ENCODE results near the gene HOXC11. TPM values are rescaled to one million over a fixed set of nuclear protein-coding genes. Genes with fewer than 3 reads are reported as not detected.
A peak's percentile ranks its signal among the peaks of the same experiment; 100 is the strongest.

HOXC11 gene
- total RNA-seq, 1 experiment from 2014 or later = 2.2 TPM

- H3K4me1 ChIP-seq = peaks cover 27% of the 10 kb centered on the region
- no peaks in the 10 kb centered on the region for H3K36me3 ChIP-seq (ENCODE audit: control insufficient read depth, insufficient read depth, low read length)
- H3K27me3 Mint-ChIP-seq (ENCODE audit: insufficient read depth, unreplicated experiment) = no peaks in the 10 kb centered on the region
- ChIA-PET POLR2A (no interaction called here), CTCF (interaction anchor here (1.1 kb wide), 1 partner anchor 19 kb away, joined by 10 read pairs; the partner anchor contains the start of gene HOXC10)
- no TSS peak for BruUV-seq (replicated peaks)
- no peak overlapping the region for H3K4me3 ChIP-seq (ENCODE audit: low read depth, low read length)
- TF ChIP-seq CTCF (IDR thresholded peaks at IDR 0.05; ENCODE audit: insufficient read depth in 1 of 2, low read depth in 1 of 2, low read length in 1 of 2, severe bottlenecking in 1 of 2, unreplicated experiment in 1 of 2) = no peak
- H3K4me1 Mint-ChIP-seq (ENCODE audit: low read depth, unreplicated experiment) = peaks cover 7% of the 10 kb centered on the region
- no peaks in the 10 kb centered on the region for H3K9me3 ChIP-seq
- H3K36me3 Mint-ChIP-seq (ENCODE audit: insufficient read depth, unreplicated experiment) = no peaks in the 10 kb centered on the region
- no peaks in the 10 kb centered on the region for H3K27me3 ChIP-seq (replicated peaks; ENCODE audit: control insufficient read depth, insufficient read depth, low read length)
- DNase-seq = no peak
- intact Hi-C loops (cut with micrococcal nuclease; ENCODE audit: unreplicated experiment) = no loop called here
- no peaks in the 10 kb centered on the region for H3K9me3 Mint-ChIP-seq (ENCODE audit: unreplicated experiment)
- no peak overlapping the region for H3K27ac Mint-ChIP-seq (ENCODE audit: unreplicated experiment)
- no peak overlapping the region for H3K4me3 Mint-ChIP-seq (ENCODE audit: unreplicated experiment)
Measured at GRCh38 chr12:54003625-54004024, 30.7 kb downstream of the HOXC11 start.

GRCh38 chr12:54004063-54004840, 31.3 kb downstream of the HOXC11 start:
- intact Hi-C loops (cut with micrococcal nuclease; ENCODE audit: unreplicated experiment) = no loop called here
- Histone ChIP-seq H3K4me3 (ENCODE audit: low read depth, low read length) (no peak overlapping the region), H3K4me1 (peaks cover 27% of the 10 kb centered on the region), H3K9me3 (no peaks in the 10 kb centered on the region), H3K36me3 (ENCODE audit: control insufficient read depth, insufficient read depth, low read length) (no peaks in the 10 kb centered on the region), H3K27me3 (replicated peaks; ENCODE audit: control insufficient read depth, insufficient read depth, low read length) (no peaks in the 10 kb centered on the region)
- Mint-ChIP-seq H3K9me3 (ENCODE audit: unreplicated experiment) (no peaks in the 10 kb centered on the region), H3K27me3 (ENCODE audit: insufficient read depth, unreplicated experiment) (no peaks in the 10 kb centered on the region), H3K4me3 (ENCODE audit: unreplicated experiment) (no peak overlapping the region), H3K4me1 (ENCODE audit: low read depth, unreplicated experiment) (peaks cover 7% of the 10 kb centered on the region), H3K27ac (ENCODE audit: unreplicated experiment) (no peak overlapping the region), H3K36me3 (ENCODE audit: insufficient read depth, unreplicated experiment) (peaks cover 3% of the 10 kb centered on the region)
- no TSS peak for BruUV-seq (replicated peaks)
- ChIA-PET POLR2A (no interaction called here), CTCF (interaction anchor here (0.6 to 5.3 kb wide), 3 partner anchors 19 to 215 kb away, joined by 6 to 80 read pairs (median 10); partner anchors contain the start of gene HOXC10)
- DNase-seq = no peak
- TF ChIP-seq CTCF (IDR thresholded peaks at IDR 0.05; ENCODE audit: insufficient read depth in 1 of 2, low read depth in 1 of 2, low read length in 1 of 2, severe bottlenecking in 1 of 2, unreplicated experiment in 1 of 2) = peak in 1 of 2 experiments; percentile 37

GRCh38 chr12:54004841-54005530, 32.1 kb downstream of the HOXC11 start:
- Histone ChIP-seq H3K27me3 (replicated peaks; ENCODE audit: control insufficient read depth, insufficient read depth, low read length) (no peaks in the 10 kb centered on the region), H3K9me3 (no peaks in the 10 kb centered on the region), H3K4me1 (peaks cover 32% of the 10 kb centered on the region), H3K36me3 (ENCODE audit: control insufficient read depth, insufficient read depth, low read length) (no peaks in the 10 kb centered on the region), H3K4me3 (ENCODE audit: low read depth, low read length) (no peak overlapping the region; the same call in 1 of the 2 replicates)
- Mint-ChIP-seq H3K4me3 (ENCODE audit: unreplicated experiment) (peak overlapping the region; percentile 87), H3K27me3 (ENCODE audit: insufficient read depth, unreplicated experiment) (no peaks in the 10 kb centered on the region), H3K36me3 (ENCODE audit: insufficient read depth, unreplicated experiment) (peaks cover 6% of the 10 kb centered on the region), H3K4me1 (ENCODE audit: low read depth, unreplicated experiment) (peaks cover 7% of the 10 kb centered on the region), H3K9me3 (ENCODE audit: unreplicated experiment) (no peaks in the 10 kb centered on the region), H3K27ac (ENCODE audit: unreplicated experiment) (no peak overlapping the region)
- CTCF ChIA-PET = interaction anchor here (0.7 to 5.3 kb wide), 6 partner anchors 10 to 203 kb away, joined by 3 to 80 read pairs (median 6); partner anchors contain the start of gene HOXC6
- POLR2A ChIA-PET = no interaction called here
- intact Hi-C loops (cut with micrococcal nuclease; ENCODE audit: unreplicated experiment) = no loop called here
- no TSS peak for BruUV-seq (replicated peaks)
- TF ChIP-seq CTCF (IDR thresholded peaks at IDR 0.05; ENCODE audit: insufficient read depth in 1 of 2, low read depth in 1 of 2, low read length in 1 of 2, severe bottlenecking in 1 of 2, unreplicated experiment in 1 of 2) = no peak
- no peak for DNase-seq
